HCT116 (cell line): ENCODE data around the gene TCF12. TPM values are rescaled to one million over a fixed set of nuclear protein-coding genes. Genes with fewer than 3 reads are reported as not detected.

Experiments
- ATAC-seq: fragments of 200-7000 bp; cut with Tn5 transposase; 2 replicates; pipeline ENCODE4 v1.9.1; 2020; ENCODE audit warnings: mild to moderate bottlenecking, moderate library complexity
- BruUV-seq: library from RNA; stranded (reverse); fragments of 400-500 nt; replicated peaks from 2 replicates; lab custom pipeline; 2021; lab: Mats Ljungman, UMichigan
- CTCF ChIA-PET: fragments of 300-600 bp; sonication (Branson Sonifier 250); formaldehyde crosslinking; loops from one replicate; lab custom pipeline; 2021; ENCODE audit warnings: antibody characterized with exemption; lab: Charles Lee
- POLR2A ChIA-PET: fragments of 300-600, 350-600 bp; sonication (Branson Sonifier 250); formaldehyde crosslinking; loops from one replicate; lab custom pipeline; 2021; ENCODE audit warnings: antibody characterized with exemption; lab: Charles Lee
- RAD21 ChIA-PET, 2 experiments: fragments of 300-600 bp; sonication (Branson Sonifier 250); formaldehyde crosslinking; loops; one replicate each; lab custom pipeline; 2023; ENCODE audit warnings: low total read pairs in 2 of 2; ENCODE audit not compliant: uncharacterized antibody in 2 of 2, unreplicated experiment in 2 of 2, low non-redundant PET in 1 of 2; lab: Charles Lee
- DNase-seq: peaks from one replicate; pipeline ENCODE4 v3.0.0-alpha.2; 2010; ENCODE audit warnings: low read depth, low spot score
- H2AFZ ChIP-seq: fragments of 200-600 bp; shearing (Covaris generic), sonication (generic); 2 replicates; pipeline ENCODE4 v1.6.1; 2017; ENCODE audit warnings: low read depth, mixed run types, mixed read lengths, antibody characterized with exemption, low read length; ENCODE audit not compliant: poor library complexity, severe bottlenecking
- H3K27ac ChIP-seq: 2 replicates; pipeline ENCODE4 v1.5.1; 2012; ENCODE audit warnings: low read depth, low read length
- H3K27me3 ChIP-seq: fragments of 200-600 bp; sonication (generic); 2 replicates; pipeline ENCODE4 v1.6.1; 2016; ENCODE audit warnings: mixed run types, low read length, mixed read lengths; ENCODE audit not compliant: insufficient read depth
- H3K36me3 ChIP-seq, 2 experiments: fragments of 200-500 bp in 1 of 2; fragments of 200-600 bp in 1 of 2; sonication (Bioruptor generic) in 1 of 2; sonication (generic) in 1 of 2; 2 replicates each; pipeline versions ENCODE4 v1.5.1 to v1.6.1; 2014 to 2016; ENCODE audit warnings: low read length in 2 of 2, inconsistent platforms in 1 of 2, mixed read lengths in 1 of 2, mixed run types in 1 of 2; ENCODE audit not compliant: insufficient read depth in 2 of 2, control insufficient read depth in 1 of 2
- H3K4me1 ChIP-seq, 2 experiments: fragments of 200-600 bp in 1 of 2; sonication (generic) in 1 of 2; 2 replicates each; pipeline versions ENCODE4 v1.5.1 to v1.6.1; 2012 to 2017; ENCODE audit warnings: low read length in 2 of 2, inconsistent platforms in 1 of 2, mild to moderate bottlenecking in 1 of 2, mixed read lengths in 1 of 2, mixed run types in 1 of 2, moderate library complexity in 1 of 2; ENCODE audit not compliant: insufficient read depth in 2 of 2, control insufficient read depth in 1 of 2
- H3K4me2 ChIP-seq: fragments of 200-600 bp; sonication (generic); 2 replicates; pipeline ENCODE4 v1.6.1; 2017; ENCODE audit warnings: mixed run types, low read length, mixed read lengths
- H3K4me3 ChIP-seq, 2 experiments: fragments of 200-600 bp in 1 of 2; sonication (generic) in 1 of 2; replicated peaks in 1 of 2; 2 replicates each; pipeline ENCODE4 v1.5.1; 2011 to 2016; ENCODE audit warnings: low read length in 2 of 2, control low read depth in 1 of 2, low read depth in 1 of 2, mild to moderate bottlenecking in 1 of 2, mixed read lengths in 1 of 2, mixed run types in 1 of 2
- H3K79me2 ChIP-seq: fragments of 200-600 bp; sonication (generic); 2 replicates; pipeline ENCODE4 v1.6.1; 2017; ENCODE audit warnings: mild to moderate bottlenecking, mixed run types, low read length, moderate library complexity, mixed read lengths; ENCODE audit not compliant: insufficient read depth
- H3K9ac ChIP-seq: fragments of 200-600 bp; sonication (generic); 2 replicates; pipeline ENCODE4 v1.6.1; 2016; ENCODE audit warnings: low read length, mixed read lengths
- H3K9me2 ChIP-seq: fragments of 200-600 bp; sonication (generic), shearing (Covaris generic); 2 replicates; pipeline ENCODE4 v1.6.1; 2017; ENCODE audit warnings: mixed run types, mild to moderate bottlenecking, moderate library complexity; ENCODE audit not compliant: insufficient read depth
- H3K9me3 ChIP-seq, 2 experiments: fragments of 200-500 bp in 1 of 2; fragments of 200-600 bp in 1 of 2; sonication (Bioruptor generic) in 1 of 2; sonication (generic) in 1 of 2; 2 replicates each; pipeline ENCODE4 v1.6.1; 2014 to 2017; ENCODE audit warnings: low read length in 2 of 2, mixed read lengths in 2 of 2, inconsistent platforms in 1 of 2, low read depth in 1 of 2, mild to moderate bottlenecking in 1 of 2, mixed run types in 1 of 2, moderate library complexity in 1 of 2; ENCODE audit not compliant: control insufficient read depth in 1 of 2, insufficient read depth in 1 of 2
- H4K20me1 ChIP-seq: fragments of 200-600 bp; sonication (generic), shearing (Covaris generic); 2 replicates; pipeline ENCODE4 v1.6.1; 2017; ENCODE audit warnings: mixed run types, mild to moderate bottlenecking, moderate library complexity; ENCODE audit not compliant: insufficient read depth
- ATF3 ChIP-seq: IDR thresholded peaks from 2 replicates; pipeline ENCODE4 v1.6.1; 2012
- CBX3 ChIP-seq: IDR thresholded peaks from 2 replicates; pipeline ENCODE4 v1.6.1; 2012; ENCODE audit warnings: low read depth
- CTCF ChIP-seq, 3 experiments: fragments of 200-600 bp in 1 of 3; sonication (generic) in 1 of 3; IDR thresholded peaks in 2 of 3; conservative IDR thresholded peaks in 1 of 3; 2 replicates each; pipeline ENCODE4 v1.5.1; 2012 to 2017; ENCODE audit warnings: low read depth in 2 of 3, low read length in 2 of 3, antibody characterized with exemption in 1 of 3, borderline replicate concordance in 1 of 3, control low read depth in 1 of 3, mild to moderate bottlenecking in 1 of 3, mixed read lengths in 1 of 3, mixed run types in 1 of 3, moderate library complexity in 1 of 3; ENCODE audit not compliant: insufficient read depth in 1 of 3
- EGR1 ChIP-seq: IDR thresholded peaks from 2 replicates; pipeline ENCODE4 v1.6.1; 2012; ENCODE audit warnings: low read depth
- FOSL1 ChIP-seq: IDR thresholded peaks from 2 replicates; pipeline ENCODE4 v1.6.1; 2012; ENCODE audit warnings: low read depth
- JUND ChIP-seq: IDR thresholded peaks from 2 replicates; pipeline ENCODE4 v1.6.1; 2012
- POLR2AphosphoS5 ChIP-seq: IDR thresholded peaks from 2 replicates; pipeline ENCODE4 v1.6.1; 2011; ENCODE audit warnings: mild to moderate bottlenecking, low read depth, low read length, moderate library complexity
- RAD21 ChIP-seq: IDR thresholded peaks from 2 replicates; pipeline ENCODE4 v1.6.1; 2012; ENCODE audit warnings: low read depth, mild to moderate bottlenecking
- REST ChIP-seq: IDR thresholded peaks from 2 replicates; pipeline ENCODE4 v1.6.1; 2012; ENCODE audit warnings: low read depth
- SP1 ChIP-seq: IDR thresholded peaks from 2 replicates; pipeline ENCODE4 v1.6.1; 2012; ENCODE audit warnings: low read depth
- TCF7L2 ChIP-seq: IDR thresholded peaks from 2 replicates; pipeline ENCODE4 v1.7.0; 2011; ENCODE audit warnings: borderline replicate concordance, inconsistent platforms; ENCODE audit not compliant: insufficient read depth, insufficient read length; ENCODE audit errors: extremely low read depth
- YY1 ChIP-seq: IDR thresholded peaks from 2 replicates; pipeline ENCODE4 v1.6.1; 2011; ENCODE audit warnings: low read length, low read depth, moderate library complexity, mild to moderate bottlenecking; ENCODE audit not compliant: insufficient replicate concordance; ENCODE audit errors: extremely low read depth
- ZNF274 ChIP-seq: fragments of 200-500 bp; sonication (Bioruptor generic); IDR thresholded peaks from 2 replicates; pipeline ENCODE4 v1.6.1; 2014; ENCODE audit warnings: mild to moderate bottlenecking, low read depth, low read length, inconsistent platforms
- intact Hi-C: fragments of 100-400 bp; cut with micrococcal nuclease; formaldehyde crosslinking; loops from 2 replicates; pipeline ENCODE4 v1.10.0; 2022
- total RNA-seq: library from RNA; stranded (reverse); gene quantifications from one replicate; pipeline ENCODE4 v1.2.1, GENCODE V29; 2021; ENCODE audit not compliant: unreplicated experiment

Gene TCF12
- total RNA-seq, 1 experiment from 2014 or later = 71.6 TPM

DNA sequence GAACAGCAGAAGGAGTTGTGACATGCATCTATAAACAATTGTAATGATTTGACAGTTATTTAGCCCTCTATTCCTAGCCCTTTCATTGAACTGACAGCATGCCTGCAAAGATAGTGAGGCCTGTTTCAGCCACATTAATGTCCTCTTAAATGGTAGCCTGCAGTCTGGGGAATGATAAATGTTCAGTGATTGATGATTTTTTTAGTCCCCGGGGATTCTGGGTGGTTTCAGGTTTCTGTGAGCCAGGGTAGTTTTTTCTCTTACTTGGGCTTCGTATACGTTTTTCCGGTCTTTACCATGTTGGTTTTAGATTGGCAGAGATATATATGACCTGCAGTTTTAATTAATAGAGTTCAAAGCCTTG lies 172.0 kb downstream of the TCF12 start:
- DNase-seq (no peak), ATAC-seq (no peak)
- TF ChIP-seq CTCF (IDR thresholded peaks at IDR 0.05 in 2 of 3, conservative IDR thresholded peaks at IDR 0.05 in 1 of 3; ENCODE audit: borderline replicate concordance in 1 of 3, insufficient read depth in 1 of 3, low read depth in 2 of 3, low read length in 2 of 3) = no peak
- no peak for TF ChIP-seq POLR2AphosphoS5
- no peak for TF ChIP-seq ATF3
- TF ChIP-seq CBX3 = no peak
- TF ChIP-seq SP1 = no peak
- TF ChIP-seq ZNF274 = no peak
- no peaks in the 10 kb centered on the region for H3K79me2 ChIP-seq
- H3K9me2 ChIP-seq = no peaks in the 10 kb centered on the region
- POLR2A ChIA-PET = no interaction called here
- no peak overlapping the region for H3K4me2 ChIP-seq
- no peaks in the 10 kb centered on the region for H4K20me1 ChIP-seq
- H3K27ac ChIP-seq = no peak overlapping the region
- BruUV-seq = no TSS peak
- no peak overlapping the region for H3K4me3 ChIP-seq
- intact Hi-C loops = no loop called here
- H3K9ac ChIP-seq = no peak overlapping the region
- H3K36me3 ChIP-seq = no peaks in the 10 kb centered on the region
- H3K9me3 ChIP-seq = no peaks in the 10 kb centered on the region
- no peaks in the 10 kb centered on the region for H3K4me1 ChIP-seq
- no peaks in the 10 kb centered on the region for H3K27me3 ChIP-seq
- no peak overlapping the region for H2AFZ ChIP-seq
- RAD21 ChIA-PET = no interaction called here
- CTCF ChIA-PET = no interaction called here

- ChIA-PET RAD21 (no interaction called here), CTCF (no interaction called here)
These were observed 173.2 kb downstream of the TCF12 start for GRCh38 chr15:57091636-57092035.

More at GRCh38 chr15:57091636-57092035, 173.2 kb downstream of the TCF12 start:
- DNase-seq = no peak
- BruUV-seq = no TSS peak
- no peak overlapping the region for H2AFZ ChIP-seq
- no peaks in the 10 kb centered on the region for H3K79me2 ChIP-seq
- H4K20me1 ChIP-seq = no peaks in the 10 kb centered on the region
- H3K4me1 ChIP-seq = no peaks in the 10 kb centered on the region
- no peaks in the 10 kb centered on the region for H3K9me3 ChIP-seq
- no peak for ATAC-seq
- H3K9ac ChIP-seq = no peak overlapping the region
- POLR2A ChIA-PET = no interaction called here
- intact Hi-C loops = no loop called here
- H3K27ac ChIP-seq = no peak overlapping the region
- no peak for TF ChIP-seq TCF7L2
- TF ChIP-seq RAD21 = no peak
- TF ChIP-seq EGR1 = no peak
- TF ChIP-seq REST = no peak
- TF ChIP-seq ATF3 = no peak
- no peak for TF ChIP-seq POLR2AphosphoS5
- no peak for TF ChIP-seq FOSL1
- TF ChIP-seq YY1 = no peak
- no peak for TF ChIP-seq JUND
- no peak for TF ChIP-seq CBX3
- H3K4me3 ChIP-seq = no peak overlapping the region
- H3K9me2 ChIP-seq = no peaks in the 10 kb centered on the region
- H3K4me2 ChIP-seq = no peak overlapping the region
- H3K36me3 ChIP-seq = no peaks in the 10 kb centered on the region
- no peaks in the 10 kb centered on the region for H3K27me3 ChIP-seq
